ENCODE results near the gene DET1.

The DET1 gene

GRCh38 chr15:88574655-88575054 lies 28.2 kb upstream of the DET1 start:
- no peaks in the 10 kb centered on the region for H3K27me3 ChIP-seq (ENCODE audit: insufficient read depth, low read length, poor library complexity, severe bottlenecking)
- TF ChIP-seq EZH2phosphoT487 (IDR thresholded peaks at IDR 0.05; ENCODE audit: borderline replicate concordance): no peak
- TF ChIP-seq CTCF (conservative IDR thresholded peaks at IDR 0.05; ENCODE audit: low read length): no peak

GRCh38 chr15:88574077-88574476 lies 27.6 kb upstream of the DET1 start:
- Histone ChIP-seq H3K4me1 (ENCODE audit: insufficient read depth, low read length, poor library complexity, severe bottlenecking) (no peaks in the 10 kb centered on the region), H3K9me2 (replicated peaks; ENCODE audit: low read depth, low read length) (no peaks in the 10 kb centered on the region), H3K4me2 (ENCODE audit: low read depth, low read length, poor library complexity, severe bottlenecking) (no peak overlapping the region), H3F3A (ENCODE audit: low read depth) (no peaks in the 10 kb centered on the region), H3K27me3 (ENCODE audit: insufficient read depth, low read length, poor library complexity, severe bottlenecking) (no peaks in the 10 kb centered on the region), H3K4me3 (ENCODE audit: low read length, poor library complexity, severe bottlenecking) (no peak overlapping the region), H3K9me3 (ENCODE audit: insufficient read depth, low read depth, low read length) (no peaks in the 10 kb centered on the region), H2AFZ (ENCODE audit: low read length) (no peak overlapping the region), H4K20me1 (ENCODE audit: insufficient read depth, low read length, poor library complexity, severe bottlenecking) (no peaks in the 10 kb centered on the region), H3K36me3 (ENCODE audit: insufficient read depth, low read length) (no peaks in the 10 kb centered on the region), H3K9ac (ENCODE audit: low read depth, low read length, poor library complexity, severe bottlenecking) (no peak overlapping the region), H3K79me2 (ENCODE audit: insufficient read depth, low read length) (no peaks in the 10 kb centered on the region)
- no peak for TF ChIP-seq EZH2phosphoT487 (IDR thresholded peaks at IDR 0.05; ENCODE audit: borderline replicate concordance)
- TF ChIP-seq CTCF (conservative IDR thresholded peaks at IDR 0.05; ENCODE audit: low read length): no peak

More at GRCh38 chr15:88574655-88575054, 28.2 kb upstream of the DET1 start:
- Histone ChIP-seq H3K9me2 (replicated peaks; ENCODE audit: low read depth, low read length) (no peaks in the 10 kb centered on the region), H3K79me2 (ENCODE audit: insufficient read depth, low read length) (no peaks in the 10 kb centered on the region), H4K20me1 (ENCODE audit: insufficient read depth, low read length, poor library complexity, severe bottlenecking) (no peaks in the 10 kb centered on the region), H3F3A (ENCODE audit: low read depth) (no peaks in the 10 kb centered on the region), H3K36me3 (ENCODE audit: insufficient read depth, low read length) (no peaks in the 10 kb centered on the region), H2AFZ (ENCODE audit: low read length) (no peak overlapping the region), H3K9ac (ENCODE audit: low read depth, low read length, poor library complexity, severe bottlenecking) (no peak overlapping the region), H3K9me3 (ENCODE audit: insufficient read depth, low read depth, low read length) (no peaks in the 10 kb centered on the region), H3K4me2 (ENCODE audit: low read depth, low read length, poor library complexity, severe bottlenecking) (no peak overlapping the region), H3K4me3 (ENCODE audit: low read length, poor library complexity, severe bottlenecking) (no peak overlapping the region), H3K4me1 (ENCODE audit: insufficient read depth, low read length, poor library complexity, severe bottlenecking) (no peaks in the 10 kb centered on the region)

GRCh38 chr15:88571852-88572259 lies 25.4 kb upstream of the DET1 start:
- Histone ChIP-seq H3K4me1 (ENCODE audit: insufficient read depth, low read length, poor library complexity, severe bottlenecking) (no peaks in the 10 kb centered on the region), H3K9ac (ENCODE audit: low read depth, low read length, poor library complexity, severe bottlenecking) (no peak overlapping the region), H3K27me3 (ENCODE audit: insufficient read depth, low read length, poor library complexity, severe bottlenecking) (peaks cover 3% of the 10 kb centered on the region), H3F3A (ENCODE audit: low read depth) (no peaks in the 10 kb centered on the region), H3K4me3 (ENCODE audit: low read length, poor library complexity, severe bottlenecking) (no peak overlapping the region), H3K79me2 (ENCODE audit: insufficient read depth, low read length) (no peaks in the 10 kb centered on the region), H4K20me1 (ENCODE audit: insufficient read depth, low read length, poor library complexity, severe bottlenecking) (no peaks in the 10 kb centered on the region), H3K9me2 (replicated peaks; ENCODE audit: low read depth, low read length) (no peaks in the 10 kb centered on the region), H3K36me3 (ENCODE audit: insufficient read depth, low read length) (no peaks in the 10 kb centered on the region), H2AFZ (ENCODE audit: low read length) (no peak overlapping the region), H3K4me2 (ENCODE audit: low read depth, low read length, poor library complexity, severe bottlenecking) (no peak overlapping the region), H3K9me3 (ENCODE audit: insufficient read depth, low read depth, low read length) (no peaks in the 10 kb centered on the region)
- TF ChIP-seq CTCF (conservative IDR thresholded peaks at IDR 0.05; ENCODE audit: low read length) (no peak), EZH2phosphoT487 (IDR thresholded peaks at IDR 0.05; ENCODE audit: borderline replicate concordance) (no peak)
